Activated CD4-positive, alpha-beta T cell treated with anti-CD3 and anti-CD28 coated beads, Interleukin-2, Interleukin-6, amounts not matched to agents 100 ng/mL and 50 ng/mL, durations not matched to agents 16 hours and 8 hours (primary cell): ENCODE measurements around the gene RPL28.

Source experiments
- DNase-seq: peaks from one replicate; pipeline ENCODE4 v3.0.0-alpha.2; 2020

Gene RPL28

GRCh38 chr19:55451965-55452748 is 66.4 kb downstream of the RPL28 start:
- DNase-seq = no peak
